Esophagus muscularis mucosa (tissue), 4 donors: Measurements from ENCODE around the gene TP53TG3. TPM values are rescaled to one million over a fixed set of nuclear protein-coding genes. Genes with fewer than 3 reads are reported as not detected.
"Not testable (repeated sequence)": the region's sequence is repeated elsewhere in the genome, so short reads cannot be mapped to it uniquely, and the experiment has no call there.

ENCODE experiments used
- DNase-seq: peaks from one replicate; pipeline ENCODE4 v3.0.0-alpha.2; 2017; ENCODE audit errors: extremely low spot score
- H3K27ac ChIP-seq, 4 donors: fragments of 200-600 bp; sonication (generic); replicated peaks in 1 of 4; 1 replicate in 3 of 4; 2 replicates in 1 of 4; pipeline ENCODE4 v1.5.1; 2016 to 2019; ENCODE audit warnings: mild to moderate bottlenecking in 1 of 4
- H3K27me3 ChIP-seq, 4 donors: fragments of 200-600 bp; sonication (generic); one replicate each; pipeline versions ENCODE4 v1.5.1 to v1.6.0; 2016 to 2019
- H3K36me3 ChIP-seq, 4 donors: fragments of 200-600 bp; sonication (generic); one replicate each; pipeline ENCODE4 v1.5.1; 2016 to 2019
- H3K4me1 ChIP-seq, 4 donors: fragments of 200-600 bp; sonication (generic); one replicate each; pipeline ENCODE4 v1.5.1; 2016 to 2019
- H3K4me3 ChIP-seq, 4 donors: fragments of 200-600 bp; sonication (generic); 1 replicate in 2 of 4; 2 replicates in 2 of 4; pipeline ENCODE4 v1.5.1; 2016 to 2019; ENCODE audit warnings: mild to moderate bottlenecking in 4 of 4, moderate library complexity in 1 of 4
- H3K9me3 ChIP-seq, 4 donors: fragments of 200-600 bp; sonication (generic); 1 replicate in 3 of 4; 2 replicates in 1 of 4; pipeline ENCODE4 v1.5.1; 2016 to 2019
- WGBS: methylation state at CpG from one replicate; pipeline ENCODE4 v1.1.5; 2018; 5-methylcytosine and 5-hydroxymethylcytosine counted together
- intact Hi-C: fragments of 100-400 bp; cut with DNase I; formaldehyde crosslinking; loops from one replicate; pipeline ENCODE4 v1.15.1; 2023
- small RNA-seq, 3 donors: library from RNA; depleted of rRNA; stranded (forward); fragments of <200 nt; gene quantifications; one replicate each; pipeline ENCODE3, GENCODE V24; 2016
- total RNA-seq, 4 donors: library from RNA; depleted of rRNA; stranded (reverse); fragments of >200 nt; gene quantifications; one replicate each; pipeline versions ENCODE4 v1.1.0 to v1.2.1, GENCODE V29; 2016

Gene TP53TG3
- total RNA-seq, result not detected

- H3K9me3 ChIP-seq, H3K4me1 ChIP-seq, H3K27me3 ChIP-seq, intact Hi-C loops, H3K36me3 ChIP-seq, DNase-seq, H3K4me3 ChIP-seq, H3K27ac ChIP-seq: not testable (repeated sequence)
- WGBS, result no CpG with 5 or more reads among the region's 25 CpGs
Observed at GRCh38 chr16:32676065-32676464, at the start of gene TP53TG3. TP53TG3 (minus strand) TSS chr16:32676165; CDS start chr16:32676097, 68 bp downstream.

- H3K4me1 ChIP-seq, intact Hi-C loops, H3K36me3 ChIP-seq, H3K27ac ChIP-seq, H3K4me3 ChIP-seq, H3K27me3 ChIP-seq, H3K9me3 ChIP-seq, DNase-seq: not testable (repeated sequence)
- WGBS, result 49% methylated on average over 20 of the region's 49 CpGs
Observed at GRCh38 chr16:32650876-32651275, 25.1 kb downstream of the TP53TG3 start.

- intact Hi-C loops, DNase-seq, H3K9me3 ChIP-seq, H3K36me3 ChIP-seq, H3K27me3 ChIP-seq, H3K27ac ChIP-seq, H3K4me3 ChIP-seq, H3K4me1 ChIP-seq: not testable (repeated sequence)
- 60% methylated on average over 1 of the region's 1 CpG for WGBS
Observed at GRCh38 chr16:32647562-32647961, 28.4 kb downstream of the TP53TG3 start.

- DNase-seq, H3K4me1 ChIP-seq, H3K27me3 ChIP-seq, intact Hi-C loops, H3K27ac ChIP-seq, H3K4me3 ChIP-seq, H3K36me3 ChIP-seq, H3K9me3 ChIP-seq: not testable (repeated sequence)
- 83% methylated on average over 1 of the region's 2 CpGs for WGBS
Observed at GRCh38 chr16:32646780-32647179, 29.2 kb downstream of the TP53TG3 start.

GRCh38 chr16:32646177-32646576 is 29.8 kb downstream of the TP53TG3 start:
- H3K4me1 ChIP-seq, H3K27me3 ChIP-seq, DNase-seq, H3K4me3 ChIP-seq, H3K36me3 ChIP-seq, H3K27ac ChIP-seq, H3K9me3 ChIP-seq, intact Hi-C loops: not testable (repeated sequence)
- 45% methylated on average over 2 of the region's 2 CpGs for WGBS

- H3K27ac ChIP-seq, DNase-seq, H3K4me3 ChIP-seq, H3K36me3 ChIP-seq, H3K9me3 ChIP-seq, H3K4me1 ChIP-seq, intact Hi-C loops, H3K27me3 ChIP-seq: not testable (repeated sequence)
- 65% methylated on average over 6 of the region's 6 CpGs for WGBS
Observed at GRCh38 chr16:32645278-32645908, 30.6 kb downstream of the TP53TG3 start.

GRCh38 chr16:32644715-32645114 is 31.2 kb downstream of the TP53TG3 start:
- H3K9me3 ChIP-seq, H3K4me3 ChIP-seq, H3K27ac ChIP-seq, H3K4me1 ChIP-seq, H3K27me3 ChIP-seq, intact Hi-C loops, H3K36me3 ChIP-seq, DNase-seq: not testable (repeated sequence)
- WGBS, result 18% methylated on average over 1 of the region's 1 CpG

GRCh38 chr16:32637614-32638013 is 38.4 kb downstream of the TP53TG3 start:
- DNase-seq, intact Hi-C loops, H3K9me3 ChIP-seq, H3K36me3 ChIP-seq, H3K27ac ChIP-seq, H3K4me3 ChIP-seq, H3K27me3 ChIP-seq, H3K4me1 ChIP-seq: not testable (repeated sequence)
- WGBS, result no CpG with 5 or more reads among the region's 20 CpGs

- intact Hi-C loops, DNase-seq, H3K27me3 ChIP-seq, H3K36me3 ChIP-seq, H3K4me1 ChIP-seq, H3K4me3 ChIP-seq, H3K27ac ChIP-seq, H3K9me3 ChIP-seq: not testable (repeated sequence)
- WGBS, result 93% methylated on average over 4 of the region's 8 CpGs
Observed at GRCh38 chr16:32632096-32632495, 43.9 kb downstream of the TP53TG3 start.

Small RNA genes lying within 50 kb of the gene (small RNA-seq; reads per million reads assigned to genes)
- 0 reads per million in 3 donors for gene AC138907.6
